Liver (tissue), 3 donors: ENCODE results near the gene STK24.

Experiments used
- EGR1 ChIP-seq, 2 donors: IDR thresholded peaks; 2 replicates each; pipeline ENCODE4 v1.6.1; 2016 to 2018; ENCODE audit warnings: antibody characterized with exemption in 2 of 2, low read depth in 2 of 2
- FOXA1 ChIP-seq: IDR thresholded peaks from 2 replicates; pipeline ENCODE4 v1.6.1; 2016; ENCODE audit warnings: antibody characterized with exemption
- GABPA ChIP-seq, 2 donors: IDR thresholded peaks in 1 of 2; conservative IDR thresholded peaks in 1 of 2; 2 replicates each; pipeline ENCODE4 v1.6.1; 2016; ENCODE audit warnings: antibody characterized with exemption in 2 of 2, mild to moderate bottlenecking in 1 of 2, moderate library complexity in 1 of 2
- JUND ChIP-seq, 2 donors: IDR thresholded peaks; 2 replicates each; pipeline ENCODE4 v1.6.1; 2016; ENCODE audit warnings: antibody characterized with exemption in 2 of 2
- TAF1 ChIP-seq: conservative IDR thresholded peaks from 2 replicates; pipeline ENCODE4 v1.6.1; 2016; ENCODE audit warnings: antibody characterized with exemption, mild to moderate bottlenecking
- YY1 ChIP-seq: IDR thresholded peaks from 2 replicates; pipeline ENCODE4 v1.6.1; 2016; ENCODE audit warnings: antibody characterized with exemption, mild to moderate bottlenecking
- TF ChIP-seq, protein P1 (sequence below): fragments of 150-350 bp; IDR thresholded peaks from 2 replicates; pipeline ENCODE4 v1.5.1; 2017; ENCODE audit warnings: improper control_type of control experiment, low read depth, low read length; ENCODE audit not compliant: missing input control
- TF ChIP-seq, protein P2 (sequence below): IDR thresholded peaks from 2 replicates; pipeline ENCODE4 v1.6.1; 2016; ENCODE audit warnings: antibody characterized with exemption
- TF ChIP-seq, protein P3 (sequence below): IDR thresholded peaks from 2 replicates; pipeline ENCODE4 v1.6.1; 2016; ENCODE audit warnings: antibody characterized with exemption
- TF ChIP-seq, protein P4 (sequence below): IDR thresholded peaks from 2 replicates; pipeline ENCODE4 v1.6.1; 2016; ENCODE audit warnings: antibody characterized with exemption
- TF ChIP-seq, protein P5 (sequence below): IDR thresholded peaks from 2 replicates; pipeline ENCODE4 v1.6.1; 2016; ENCODE audit warnings: antibody characterized with exemption, mild to moderate bottlenecking
- donor health status: healthy.
- donor health status: healthy.

DNA sequence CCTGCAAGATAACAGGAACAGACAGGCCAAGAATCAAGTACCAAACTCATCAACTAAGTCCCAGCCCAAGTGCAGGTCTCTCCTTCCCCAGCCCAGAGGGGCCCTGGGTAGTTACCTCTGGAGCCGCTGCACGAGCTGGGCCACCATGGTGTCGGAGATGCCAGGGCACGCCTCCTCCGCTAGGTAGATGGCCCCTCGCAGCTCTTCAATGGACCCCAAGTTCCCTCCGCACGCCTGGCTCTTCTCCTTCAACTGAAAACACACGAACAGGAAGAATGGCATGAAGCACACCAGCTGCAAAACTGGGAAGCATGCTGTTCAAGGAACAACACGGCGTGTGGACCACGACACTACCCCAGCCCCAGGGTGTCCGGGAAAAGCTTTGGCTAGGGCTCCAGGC is 119.9 kb downstream of the STK24 start:
- no peak for TF ChIP-seq GABPA (IDR thresholded peaks at IDR 0.05 in 1 of 2, conservative IDR thresholded peaks at IDR 0.05 in 1 of 2)
- TF ChIP-seq, protein P1, sequence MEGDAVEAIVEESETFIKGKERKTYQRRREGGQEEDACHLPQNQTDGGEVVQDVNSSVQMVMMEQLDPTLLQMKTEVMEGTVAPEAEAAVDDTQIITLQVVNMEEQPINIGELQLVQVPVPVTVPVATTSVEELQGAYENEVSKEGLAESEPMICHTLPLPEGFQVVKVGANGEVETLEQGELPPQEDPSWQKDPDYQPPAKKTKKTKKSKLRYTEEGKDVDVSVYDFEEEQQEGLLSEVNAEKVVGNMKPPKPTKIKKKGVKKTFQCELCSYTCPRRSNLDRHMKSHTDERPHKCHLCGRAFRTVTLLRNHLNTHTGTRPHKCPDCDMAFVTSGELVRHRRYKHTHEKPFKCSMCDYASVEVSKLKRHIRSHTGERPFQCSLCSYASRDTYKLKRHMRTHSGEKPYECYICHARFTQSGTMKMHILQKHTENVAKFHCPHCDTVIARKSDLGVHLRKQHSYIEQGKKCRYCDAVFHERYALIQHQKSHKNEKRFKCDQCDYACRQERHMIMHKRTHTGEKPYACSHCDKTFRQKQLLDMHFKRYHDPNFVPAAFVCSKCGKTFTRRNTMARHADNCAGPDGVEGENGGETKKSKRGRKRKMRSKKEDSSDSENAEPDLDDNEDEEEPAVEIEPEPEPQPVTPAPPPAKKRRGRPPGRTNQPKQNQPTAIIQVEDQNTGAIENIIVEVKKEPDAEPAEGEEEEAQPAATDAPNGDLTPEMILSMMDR = no peak
- no peak for TF ChIP-seq JUND (IDR thresholded peaks at IDR 0.05)
- no peak for TF ChIP-seq EGR1 (IDR thresholded peaks at IDR 0.05; ENCODE audit: low read depth in 2 of 2)
- no peak for TF ChIP-seq YY1
- TF ChIP-seq, protein P2, sequence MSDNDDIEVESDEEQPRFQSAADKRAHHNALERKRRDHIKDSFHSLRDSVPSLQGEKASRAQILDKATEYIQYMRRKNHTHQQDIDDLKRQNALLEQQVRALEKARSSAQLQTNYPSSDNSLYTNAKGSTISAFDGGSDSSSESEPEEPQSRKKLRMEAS = no peak
- TF ChIP-seq TAF1 = no peak
- TF ChIP-seq, protein P3, sequence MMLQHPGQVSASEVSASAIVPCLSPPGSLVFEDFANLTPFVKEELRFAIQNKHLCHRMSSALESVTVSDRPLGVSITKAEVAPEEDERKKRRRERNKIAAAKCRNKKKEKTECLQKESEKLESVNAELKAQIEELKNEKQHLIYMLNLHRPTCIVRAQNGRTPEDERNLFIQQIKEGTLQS = no peak
- no peak for TF ChIP-seq FOXA1
- TF ChIP-seq, protein P4, sequence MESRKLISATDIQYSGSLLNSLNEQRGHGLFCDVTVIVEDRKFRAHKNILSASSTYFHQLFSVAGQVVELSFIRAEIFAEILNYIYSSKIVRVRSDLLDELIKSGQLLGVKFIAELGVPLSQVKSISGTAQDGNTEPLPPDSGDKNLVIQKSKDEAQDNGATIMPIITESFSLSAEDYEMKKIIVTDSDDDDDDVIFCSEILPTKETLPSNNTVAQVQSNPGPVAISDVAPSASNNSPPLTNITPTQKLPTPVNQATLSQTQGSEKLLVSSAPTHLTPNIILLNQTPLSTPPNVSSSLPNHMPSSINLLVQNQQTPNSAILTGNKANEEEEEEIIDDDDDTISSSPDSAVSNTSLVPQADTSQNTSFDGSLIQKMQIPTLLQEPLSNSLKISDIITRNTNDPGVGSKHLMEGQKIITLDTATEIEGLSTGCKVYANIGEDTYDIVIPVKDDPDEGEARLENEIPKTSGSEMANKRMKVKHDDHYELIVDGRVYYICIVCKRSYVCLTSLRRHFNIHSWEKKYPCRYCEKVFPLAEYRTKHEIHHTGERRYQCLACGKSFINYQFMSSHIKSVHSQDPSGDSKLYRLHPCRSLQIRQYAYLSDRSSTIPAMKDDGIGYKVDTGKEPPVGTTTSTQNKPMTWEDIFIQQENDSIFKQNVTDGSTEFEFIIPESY = no peak
- TF ChIP-seq, protein P5, sequence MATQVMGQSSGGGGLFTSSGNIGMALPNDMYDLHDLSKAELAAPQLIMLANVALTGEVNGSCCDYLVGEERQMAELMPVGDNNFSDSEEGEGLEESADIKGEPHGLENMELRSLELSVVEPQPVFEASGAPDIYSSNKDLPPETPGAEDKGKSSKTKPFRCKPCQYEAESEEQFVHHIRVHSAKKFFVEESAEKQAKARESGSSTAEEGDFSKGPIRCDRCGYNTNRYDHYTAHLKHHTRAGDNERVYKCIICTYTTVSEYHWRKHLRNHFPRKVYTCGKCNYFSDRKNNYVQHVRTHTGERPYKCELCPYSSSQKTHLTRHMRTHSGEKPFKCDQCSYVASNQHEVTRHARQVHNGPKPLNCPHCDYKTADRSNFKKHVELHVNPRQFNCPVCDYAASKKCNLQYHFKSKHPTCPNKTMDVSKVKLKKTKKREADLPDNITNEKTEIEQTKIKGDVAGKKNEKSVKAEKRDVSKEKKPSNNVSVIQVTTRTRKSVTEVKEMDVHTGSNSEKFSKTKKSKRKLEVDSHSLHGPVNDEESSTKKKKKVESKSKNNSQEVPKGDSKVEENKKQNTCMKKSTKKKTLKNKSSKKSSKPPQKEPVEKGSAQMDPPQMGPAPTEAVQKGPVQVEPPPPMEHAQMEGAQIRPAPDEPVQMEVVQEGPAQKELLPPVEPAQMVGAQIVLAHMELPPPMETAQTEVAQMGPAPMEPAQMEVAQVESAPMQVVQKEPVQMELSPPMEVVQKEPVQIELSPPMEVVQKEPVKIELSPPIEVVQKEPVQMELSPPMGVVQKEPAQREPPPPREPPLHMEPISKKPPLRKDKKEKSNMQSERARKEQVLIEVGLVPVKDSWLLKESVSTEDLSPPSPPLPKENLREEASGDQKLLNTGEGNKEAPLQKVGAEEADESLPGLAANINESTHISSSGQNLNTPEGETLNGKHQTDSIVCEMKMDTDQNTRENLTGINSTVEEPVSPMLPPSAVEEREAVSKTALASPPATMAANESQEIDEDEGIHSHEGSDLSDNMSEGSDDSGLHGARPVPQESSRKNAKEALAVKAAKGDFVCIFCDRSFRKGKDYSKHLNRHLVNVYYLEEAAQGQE = no peak
